DMS153 treated with DMSO at 0.1 percent for 48 hours (cell line): ENCODE results near the gene FHIP1A.
A peak's percentile ranks its signal among the peaks of the same experiment; 100 is the strongest.
"Not testable (repeated sequence)": the region's sequence is repeated elsewhere in the genome, so short reads cannot be mapped to it uniquely, and the experiment has no call there.

Experiments used
- DNase-seq: peaks from one replicate; lab custom pipeline; 2025; ENCODE audit not compliant: unreplicated experiment; lab: John Stamatoyannopoulos, UW

FHIP1A gene

GRCh38 chr4:151408630-151409469, at the start of gene FHIP1A:
Gene FHIP1A (plus strand): TSS chr4:151409176. CDS start chr4:151566260, 157,084 bp downstream.
- DNase-seq, result peak; percentile 83

- DNase-seq, result no peak
Measured at GRCh38 chr4:151359576-151359975, 49.4 kb upstream of the FHIP1A start.

GRCh38 chr4:151361126-151361525, 47.9 kb upstream of the FHIP1A start:
- DNase-seq, result no peak

- DNase-seq, result no peak
Measured at GRCh38 chr4:151361966-151362365, 47.0 kb upstream of the FHIP1A start.

- peak; percentile 69 for DNase-seq
Measured at GRCh38 chr4:151362404-151363164, 46.4 kb upstream of the FHIP1A start.

GRCh38 chr4:151376540-151376939, 32.4 kb upstream of the FHIP1A start:
- no peak for DNase-seq

- DNase-seq, result no peak
Measured at GRCh38 chr4:151389311-151389710, 19.7 kb upstream of the FHIP1A start.

GRCh38 chr4:151389799-151390198, 19.2 kb upstream of the FHIP1A start:
- not testable (repeated sequence) for DNase-seq

GRCh38 chr4:151395873-151396272, 13.1 kb upstream of the FHIP1A start:
- no peak for DNase-seq

GRCh38 chr4:151400343-151400742, 8.6 kb upstream of the FHIP1A start:
- no peak for DNase-seq

GRCh38 chr4:151401739-151402138, 7.2 kb upstream of the FHIP1A start:
- DNase-seq, result no peak

- DNase-seq, result no peak
Measured at GRCh38 chr4:151402145-151402865, 6.7 kb upstream of the FHIP1A start.

GRCh38 chr4:151403656-151404055, 5.3 kb upstream of the FHIP1A start:
- no peak for DNase-seq

GRCh38 chr4:151404802-151405201, 4.2 kb upstream of the FHIP1A start:
- DNase-seq, result not testable (repeated sequence)

GRCh38 chr4:151407018-151407417, 2.0 kb upstream of the FHIP1A start:
- no peak for DNase-seq

- DNase-seq, result peak; percentile 7
Measured at GRCh38 chr4:151407466-151408379, 1.3 kb upstream of the FHIP1A start.

- DNase-seq, result no peak
Measured at GRCh38 chr4:151408380-151408629, 671 bp upstream of the FHIP1A start.

- DNase-seq, result peak; percentile 56
Measured at GRCh38 chr4:151409470-151410313, 716 bp downstream of the FHIP1A start.

- no peak for DNase-seq
Measured at GRCh38 chr4:151415978-151416377, 7.0 kb downstream of the FHIP1A start.

GRCh38 chr4:151417164-151417571, 8.2 kb downstream of the FHIP1A start:
- DNase-seq, result no peak
